Progenitor cell of endocrine pancreas (in vitro differentiated cells): ENCODE measurements around the gene IL16. TPM values are rescaled to one million over a fixed set of nuclear protein-coding genes. Genes with fewer than 3 reads are reported as not detected.

Experiments
- DNase-seq: peaks from one replicate; pipeline ENCODE4 v3.0.0; 2021; ENCODE audit warnings: low spot score; ENCODE audit not compliant: unreplicated experiment
- H3K27ac Mint-ChIP-seq: 2 replicates; pipeline ENCODE4 v1.8.0; 2021; ENCODE audit warnings: mild to moderate bottlenecking, moderate library complexity, mixed read lengths
- H3K27me3 Mint-ChIP-seq: 2 replicates; pipeline ENCODE4 v1.8.0; 2021; ENCODE audit warnings: mixed read lengths
- H3K36me3 Mint-ChIP-seq: 2 replicates; pipeline ENCODE4 v1.8.0; 2022; ENCODE audit warnings: mixed read lengths; ENCODE audit not compliant: insufficient read depth
- H3K4me1 Mint-ChIP-seq: 2 replicates; pipeline ENCODE4 v1.8.0; 2021; ENCODE audit warnings: low read depth, mixed read lengths
- H3K4me3 Mint-ChIP-seq: 2 replicates; pipeline ENCODE4 v1.8.0; 2021; ENCODE audit warnings: low read depth, mild to moderate bottlenecking, moderate library complexity, mixed read lengths
- H3K9me3 Mint-ChIP-seq: 2 replicates; pipeline ENCODE4 v1.8.0; 2021; ENCODE audit warnings: low read depth, mixed read lengths
- CTCF ChIP-seq: fragments of 200-600 bp; sonication (generic); IDR thresholded peaks from one replicate; pipeline ENCODE4 v1.5.0; 2021; ENCODE audit warnings: antibody characterized with exemption, mild to moderate bottlenecking; ENCODE audit not compliant: unreplicated experiment
- long read RNA-seq: library from polyadenylated mRNA; unstranded; transcript quantifications from one replicate; pipeline ENCODE4 v2.0.0, GENCODE V29; 2020
- total RNA-seq: library from RNA; stranded (reverse); gene quantifications from 2 replicates; pipeline ENCODE4 v1.2.1, GENCODE V29; 2021

IL16 gene
- 0.16 and 0.38 TPM in 2 replicates for total RNA-seq
- long read RNA-seq, partial matches to known transcripts: 0 of 1 reads
- long read RNA-seq, other reads (novel, unspliced or antisense): 1 of 1 reads

GRCh38 chr15:81196576-81197254 lies at the start of gene IL16:
Gene IL16, plus strand, starts transcription at chr15:81196879. Its CDS starts 28,521 bp downstream, at chr15:81225400.
- TF ChIP-seq CTCF: no peak
- H3K27me3 Mint-ChIP-seq: peaks cover 21% of the 10 kb centered on the region
- no peak within 1 kb of the TSS for H3K4me3 Mint-ChIP-seq
- no peaks in the 10 kb centered on the region for H3K9me3 Mint-ChIP-seq
- H3K36me3 Mint-ChIP-seq: no peaks in the 10 kb centered on the region
- no peak for DNase-seq
- H3K4me1 Mint-ChIP-seq: no peaks in the 10 kb centered on the region
- H3K27ac Mint-ChIP-seq: no peak within 1 kb of the TSS

GRCh38 chr15:81151389-81151788 lies 45.3 kb upstream of the IL16 start:
- TF ChIP-seq CTCF: no peak
- Mint-ChIP-seq H3K9me3 (no peaks in the 10 kb centered on the region), H3K4me3 (no peak overlapping the region), H3K4me1 (peaks cover 5% of the 10 kb centered on the region), H3K36me3 (no peaks in the 10 kb centered on the region), H3K27ac (no peak overlapping the region), H3K27me3 (peaks cover 6% of the 10 kb centered on the region)
- no peak for DNase-seq

DNA sequence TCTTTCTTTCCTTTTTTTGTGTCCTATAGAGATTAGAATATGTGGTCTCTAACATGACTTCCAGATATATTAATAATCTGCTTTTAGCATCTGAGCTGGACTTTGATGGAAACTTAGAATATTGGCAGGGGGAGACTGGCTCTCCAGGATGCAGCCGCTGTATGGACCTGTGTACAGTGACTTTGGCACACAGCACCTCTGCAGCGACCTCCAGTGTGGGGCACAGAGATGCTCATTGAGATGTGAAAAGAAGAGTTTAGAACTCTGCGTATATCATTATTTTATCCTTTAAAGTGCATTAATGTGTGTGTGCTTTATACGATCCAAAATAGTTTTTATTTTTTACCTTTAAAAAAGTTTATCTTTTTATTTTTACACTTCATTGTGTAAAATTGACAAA lies 44.3 kb upstream of the IL16 start:
- no peaks in the 10 kb centered on the region for H3K36me3 Mint-ChIP-seq

GRCh38 chr15:81152799-81153198 lies 43.9 kb upstream of the IL16 start:
- Mint-ChIP-seq H3K27ac (no peak overlapping the region), H3K27me3 (peaks cover 6% of the 10 kb centered on the region), H3K36me3 (no peaks in the 10 kb centered on the region)

More for the DNA sequence above, 44.3 kb upstream of the IL16 start:
- Mint-ChIP-seq H3K4me3 (no peak overlapping the region), H3K9me3 (no peaks in the 10 kb centered on the region), H3K27me3 (peaks cover 6% of the 10 kb centered on the region), H3K27ac (no peak overlapping the region), H3K4me1 (peaks cover 5% of the 10 kb centered on the region)
- no peak for DNase-seq
- no peak for TF ChIP-seq CTCF

More at GRCh38 chr15:81152799-81153198, 43.9 kb upstream of the IL16 start:
- TF ChIP-seq CTCF: no peak
- no peak for DNase-seq
- Mint-ChIP-seq H3K9me3 (no peaks in the 10 kb centered on the region), H3K4me1 (peaks cover 5% of the 10 kb centered on the region), H3K4me3 (no peak overlapping the region)
